ENCODE results near the gene MAN1C1.

Gene MAN1C1

DNA sequence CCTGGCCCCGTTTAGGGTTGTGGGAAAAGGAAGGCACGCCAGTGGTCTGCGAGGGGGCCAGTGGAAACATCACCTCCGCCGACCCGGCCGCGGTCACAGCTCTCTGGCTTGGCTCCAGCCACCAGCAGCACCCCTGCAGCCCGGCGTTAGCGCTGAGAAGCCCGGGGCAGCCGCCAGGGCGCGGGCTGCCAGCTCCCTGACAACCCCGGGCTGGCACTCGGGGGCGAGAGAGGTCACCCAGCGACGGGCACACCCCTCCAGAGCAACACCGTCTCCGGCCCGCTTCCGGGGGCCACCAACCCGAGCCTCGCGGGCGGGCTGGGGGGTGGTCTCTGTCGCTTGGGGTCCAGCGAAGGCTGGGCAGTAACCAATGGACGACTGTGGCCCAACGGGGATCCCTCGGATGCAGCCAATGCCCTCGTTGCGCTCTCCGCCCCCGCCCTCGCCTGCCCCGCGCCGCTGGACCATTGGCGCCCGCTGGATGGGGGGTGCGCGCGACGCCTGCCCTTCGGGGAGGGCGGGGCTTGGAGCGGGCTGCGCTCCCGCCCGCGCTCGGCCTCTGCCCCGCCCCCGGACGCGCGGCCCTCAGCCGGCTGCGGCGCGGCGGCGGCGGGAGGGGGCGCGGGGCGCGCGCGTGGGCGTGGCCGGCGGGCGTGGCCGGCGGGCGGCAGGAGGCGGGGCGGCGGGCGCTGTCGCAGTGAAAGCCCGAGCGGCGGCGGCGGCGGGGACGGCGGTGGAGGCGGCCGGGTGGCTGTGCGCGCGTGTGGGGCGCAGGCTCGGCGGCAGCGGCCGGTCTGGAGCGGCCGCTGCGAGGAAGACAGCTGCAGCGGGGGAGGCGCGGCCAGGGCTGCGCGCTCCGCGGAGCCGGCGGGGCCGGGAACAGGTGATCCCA lies at the start of gene MAN1C1:
Gene MAN1C1, plus strand, starts transcription at position 697 of the 892 bp plus-strand sequence. CDS start 1,007 bp downstream, outside the sequence.
- DNase-seq, result peak; percentile 80

DNA sequence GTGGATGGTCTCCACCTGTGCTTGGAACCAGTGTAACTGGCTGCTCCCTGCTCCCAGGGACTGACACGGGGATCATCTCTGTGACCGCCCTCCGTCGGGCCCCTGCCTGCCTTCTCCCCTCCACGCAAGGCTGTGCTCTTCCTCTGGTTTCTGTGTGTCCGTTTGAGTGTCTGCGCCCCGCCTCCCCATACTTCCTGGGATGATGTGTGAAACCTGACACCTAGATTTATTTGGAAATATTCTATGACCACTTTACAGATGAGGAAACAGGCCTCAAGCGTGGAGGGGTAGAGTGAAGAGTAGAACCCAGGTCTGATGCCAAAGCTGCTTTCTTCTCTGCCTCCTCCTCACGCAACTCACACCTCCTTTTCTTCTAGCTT lies 48.9 kb upstream of the MAN1C1 start:
- no peak for DNase-seq

- DNase-seq, result peak; percentile 73
Observed at GRCh38 chr1:25568090-25568833, 48.3 kb upstream of the MAN1C1 start.

DNA sequence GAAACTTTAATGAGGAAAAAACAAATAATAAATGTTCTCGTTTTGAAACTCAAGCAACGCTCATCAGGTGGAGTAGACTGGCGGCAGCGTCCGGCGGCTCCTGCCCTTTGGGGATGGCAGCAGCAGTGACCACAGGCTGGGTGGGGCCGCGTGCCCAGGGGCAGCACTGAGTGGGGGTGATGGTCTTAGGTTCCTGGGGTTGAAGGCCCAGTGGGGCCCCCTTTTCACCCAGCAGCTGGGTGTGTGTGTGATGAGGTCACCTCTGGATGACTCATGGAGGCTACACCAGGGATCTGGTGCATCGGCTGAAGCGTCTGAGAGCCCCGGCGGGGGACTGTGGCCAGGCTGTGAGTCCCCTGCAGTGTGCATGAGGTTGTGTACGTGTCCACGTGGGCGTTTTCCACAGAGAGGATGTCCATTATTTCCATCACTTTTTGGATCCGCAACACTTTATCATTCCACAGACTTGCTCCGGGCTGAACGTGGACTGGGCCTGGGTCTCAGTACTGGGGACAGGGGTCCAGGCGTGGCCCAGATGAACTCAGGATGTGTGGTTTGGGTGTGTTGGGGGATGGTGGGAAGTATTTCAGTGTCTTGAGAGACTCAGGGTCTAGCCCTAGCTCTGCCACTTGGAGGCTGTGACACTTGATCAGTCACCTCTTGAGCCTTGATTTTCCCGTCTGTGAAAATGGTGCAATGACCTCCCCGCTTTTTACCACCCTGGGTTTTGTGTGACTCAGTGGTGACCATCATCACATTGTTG lies 47.6 kb upstream of the MAN1C1 start:
- no peak for DNase-seq

DNA sequence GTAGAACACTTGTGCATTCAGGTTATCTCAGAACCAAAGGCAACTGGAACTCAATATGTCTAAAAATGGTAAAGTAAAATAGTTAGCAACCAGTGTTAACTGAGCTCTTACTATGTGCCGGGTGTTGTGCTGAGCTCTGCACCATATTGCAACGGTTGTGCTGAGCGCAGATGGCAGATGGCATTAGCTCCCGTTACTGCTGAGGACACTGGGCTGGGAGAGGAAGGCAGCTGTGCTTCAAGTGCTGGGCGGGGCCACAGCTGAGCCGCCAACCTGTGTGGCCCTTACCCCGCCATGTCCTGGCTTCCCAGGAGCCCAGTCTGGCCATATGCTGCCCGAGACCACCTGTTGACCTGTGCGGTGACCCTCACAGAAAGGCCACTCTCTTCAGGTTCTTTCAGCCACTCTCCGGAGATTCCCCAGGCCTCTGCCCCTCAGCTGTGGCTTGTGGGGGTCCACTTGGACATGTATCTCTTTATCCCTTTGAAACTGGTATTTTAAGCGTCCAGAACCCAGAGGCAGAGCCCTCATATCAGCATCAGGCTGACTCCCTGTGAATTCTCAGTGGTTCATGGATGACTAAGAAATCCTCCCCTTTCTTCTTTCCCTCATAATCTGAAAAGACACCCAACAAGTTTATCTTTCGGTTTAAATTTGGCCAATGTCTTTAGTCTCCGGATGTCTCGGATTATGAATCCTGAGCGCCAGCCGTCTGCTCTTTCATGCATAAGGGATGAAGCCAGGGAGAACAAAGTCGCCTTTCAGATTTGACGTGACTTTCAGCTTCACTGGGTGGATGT lies 46.8 kb upstream of the MAN1C1 start:
- no peak for DNase-seq

DNA sequence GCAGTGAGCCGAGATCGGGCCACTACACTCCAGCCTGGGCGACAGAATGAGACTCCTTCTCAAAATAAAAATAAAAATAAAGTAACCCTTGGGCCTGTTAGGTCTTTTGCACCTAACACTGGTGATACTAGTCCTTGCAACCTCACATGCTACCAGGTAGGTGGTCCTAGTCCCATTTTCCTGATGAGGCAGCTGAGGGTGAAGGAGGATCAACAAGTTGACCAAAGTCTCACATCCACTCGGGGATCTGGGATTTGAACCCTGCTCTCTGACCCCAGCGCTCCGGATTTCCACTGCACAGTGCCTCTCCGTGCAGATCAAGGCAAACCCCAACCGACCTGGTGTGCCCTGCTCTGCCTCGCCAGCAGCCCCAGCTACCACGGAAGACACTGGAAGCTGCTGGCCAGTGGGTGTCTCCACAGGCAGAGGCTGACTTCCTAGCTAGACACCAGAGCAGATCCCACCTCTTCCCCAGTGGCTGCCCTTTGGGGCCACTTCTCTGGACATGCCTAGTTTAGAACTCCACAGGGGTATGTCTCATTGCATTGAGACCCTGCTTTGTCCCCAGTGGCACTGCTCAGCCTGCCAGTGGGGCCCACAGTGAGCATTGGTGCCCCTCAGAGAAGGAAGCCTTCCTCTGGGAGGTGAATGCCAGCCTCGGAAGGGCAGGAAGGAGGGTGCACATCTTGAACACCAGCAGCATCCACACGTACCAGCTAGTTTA lies 45.6 kb upstream of the MAN1C1 start:
- DNase-seq, result no peak

GRCh38 chr1:25571522-25571970 lies 45.0 kb upstream of the MAN1C1 start:
- no peak for DNase-seq

DNA sequence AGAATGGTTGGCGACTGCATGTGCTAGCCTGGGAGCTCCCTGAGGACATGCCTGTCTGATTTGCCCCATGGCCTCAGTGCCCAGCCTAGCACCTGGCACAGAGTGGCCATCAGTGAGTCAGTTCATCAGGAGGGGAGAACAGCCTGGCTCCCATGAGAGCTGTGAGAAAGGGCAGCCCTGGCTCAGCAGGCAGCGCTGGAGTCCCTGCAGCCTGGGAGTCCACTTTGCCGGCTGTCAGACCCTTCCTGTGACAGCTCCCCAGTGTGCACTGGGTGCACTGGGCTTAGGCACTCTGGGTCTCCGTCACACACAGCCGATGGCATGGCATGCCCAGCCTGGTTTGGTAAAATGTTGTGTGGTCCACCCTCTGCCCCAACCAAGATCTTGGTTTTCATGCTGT lies 44.5 kb upstream of the MAN1C1 start:
- no peak for DNase-seq

DNA sequence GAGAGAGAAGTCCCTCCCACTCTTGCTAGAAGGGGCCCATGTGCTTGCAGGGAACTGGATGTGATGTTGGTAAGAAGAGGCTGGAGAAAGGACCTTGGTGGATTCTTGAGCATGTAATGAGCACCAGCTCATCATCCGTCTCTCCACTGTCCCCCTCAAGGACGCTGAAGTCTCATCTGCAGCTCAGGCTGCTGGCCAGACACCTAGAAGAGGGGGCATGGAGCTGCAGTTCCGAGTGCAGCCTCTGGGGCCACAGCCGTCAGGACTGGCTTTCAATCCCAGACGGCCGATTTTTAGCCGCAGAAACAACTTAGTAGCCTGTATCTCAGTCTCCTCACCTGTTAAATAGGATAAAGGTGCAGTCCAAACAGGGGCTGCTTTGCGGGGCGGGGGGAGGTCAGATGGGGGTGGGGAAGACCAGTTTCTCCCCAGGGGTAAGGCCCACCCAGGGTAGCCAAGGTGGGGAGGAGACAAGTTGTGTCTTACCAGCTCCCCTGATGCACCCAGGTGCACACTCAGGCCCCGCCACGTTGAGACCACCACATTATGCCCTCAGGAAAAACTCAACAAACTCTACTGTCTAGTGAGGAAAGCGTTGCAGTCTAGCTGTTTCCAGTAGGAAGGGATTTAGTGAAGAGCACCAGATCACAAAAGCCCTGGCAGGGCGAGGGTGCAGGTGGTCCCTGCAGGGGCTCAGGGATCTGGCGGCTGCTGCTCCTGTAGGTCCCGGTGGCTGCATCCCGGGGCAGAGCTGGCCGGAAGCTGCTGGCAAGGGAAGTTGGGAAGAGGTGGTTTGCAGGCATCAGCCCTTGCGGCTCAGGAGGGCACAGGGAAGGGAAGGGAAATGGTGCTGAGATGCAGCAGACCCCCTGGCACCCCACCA lies 43.6 kb upstream of the MAN1C1 start:
- DNase-seq, result peak; percentile 19

DNA sequence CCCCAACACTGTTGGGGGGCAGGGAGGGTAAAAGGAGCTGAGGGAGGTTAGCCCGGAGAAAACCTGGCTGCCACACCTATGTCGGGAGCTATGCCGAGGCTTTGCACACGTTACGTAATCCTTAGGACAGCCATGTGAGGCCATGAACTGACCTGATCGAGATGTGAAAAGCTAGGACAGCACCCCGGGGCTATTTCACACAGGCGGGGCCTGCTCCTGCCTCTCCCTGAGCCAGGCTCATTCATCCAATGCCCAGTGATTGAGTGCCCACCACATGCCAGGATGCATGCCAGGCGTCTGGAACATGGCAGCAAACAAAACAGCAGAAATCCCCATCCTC lies 43.0 kb upstream of the MAN1C1 start:
- no peak for DNase-seq

GRCh38 chr1:25573961-25574360 lies 42.6 kb upstream of the MAN1C1 start:
- DNase-seq, result no peak

DNA sequence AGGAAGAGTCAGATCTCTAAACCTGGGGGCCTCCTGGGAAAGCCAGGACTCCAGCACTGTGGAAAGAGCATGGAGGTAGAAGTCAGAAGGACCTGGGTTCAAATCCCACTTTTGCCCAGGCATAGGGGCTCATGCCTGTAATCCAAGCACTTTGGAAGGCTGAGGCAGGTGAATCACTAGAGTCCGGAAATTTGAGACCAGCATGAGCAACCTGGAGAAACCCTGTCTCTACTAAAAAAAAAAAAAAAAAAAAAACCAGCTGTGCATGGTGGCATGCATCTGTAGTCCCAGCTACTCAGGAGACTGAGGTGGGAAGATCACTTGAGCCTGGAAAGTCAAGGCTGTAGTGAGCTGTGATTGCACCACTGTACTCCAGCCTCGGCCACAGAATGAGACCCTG lies 41.4 kb upstream of the MAN1C1 start:
- DNase-seq, result no peak

DNA sequence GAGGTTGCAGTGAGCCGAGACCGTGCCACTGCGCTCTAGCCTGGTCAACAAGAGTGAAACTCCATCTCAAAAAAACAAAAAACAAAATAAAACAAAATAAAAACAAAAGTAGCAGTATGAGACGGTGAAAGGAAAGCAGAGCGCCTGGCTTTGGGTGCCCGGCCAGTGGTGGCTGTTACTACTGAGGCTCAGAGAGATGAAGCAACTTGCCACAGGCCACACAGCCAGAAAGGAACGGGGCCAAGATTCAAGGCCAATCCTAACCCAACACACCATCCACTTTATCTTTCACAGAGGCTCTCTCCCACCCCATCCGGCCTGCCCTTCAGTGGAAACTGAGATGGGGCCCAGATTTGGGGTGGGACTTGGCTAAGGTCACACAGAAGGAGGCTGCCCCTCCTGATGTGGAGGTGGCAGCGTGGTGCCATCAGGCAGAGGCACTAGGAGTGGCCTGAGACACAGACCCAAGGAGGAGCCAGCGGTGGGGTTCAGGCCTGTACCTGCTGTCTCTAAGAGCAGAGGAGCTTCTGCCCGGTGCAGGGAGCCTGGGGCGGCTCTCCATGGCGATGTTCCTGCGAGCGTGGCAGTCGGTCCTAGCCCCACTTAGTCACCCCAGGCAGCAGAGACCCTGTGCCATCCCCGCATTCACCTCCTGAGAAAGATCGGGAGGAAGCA lies 40.0 kb upstream of the MAN1C1 start:
- no peak for DNase-seq

DNA sequence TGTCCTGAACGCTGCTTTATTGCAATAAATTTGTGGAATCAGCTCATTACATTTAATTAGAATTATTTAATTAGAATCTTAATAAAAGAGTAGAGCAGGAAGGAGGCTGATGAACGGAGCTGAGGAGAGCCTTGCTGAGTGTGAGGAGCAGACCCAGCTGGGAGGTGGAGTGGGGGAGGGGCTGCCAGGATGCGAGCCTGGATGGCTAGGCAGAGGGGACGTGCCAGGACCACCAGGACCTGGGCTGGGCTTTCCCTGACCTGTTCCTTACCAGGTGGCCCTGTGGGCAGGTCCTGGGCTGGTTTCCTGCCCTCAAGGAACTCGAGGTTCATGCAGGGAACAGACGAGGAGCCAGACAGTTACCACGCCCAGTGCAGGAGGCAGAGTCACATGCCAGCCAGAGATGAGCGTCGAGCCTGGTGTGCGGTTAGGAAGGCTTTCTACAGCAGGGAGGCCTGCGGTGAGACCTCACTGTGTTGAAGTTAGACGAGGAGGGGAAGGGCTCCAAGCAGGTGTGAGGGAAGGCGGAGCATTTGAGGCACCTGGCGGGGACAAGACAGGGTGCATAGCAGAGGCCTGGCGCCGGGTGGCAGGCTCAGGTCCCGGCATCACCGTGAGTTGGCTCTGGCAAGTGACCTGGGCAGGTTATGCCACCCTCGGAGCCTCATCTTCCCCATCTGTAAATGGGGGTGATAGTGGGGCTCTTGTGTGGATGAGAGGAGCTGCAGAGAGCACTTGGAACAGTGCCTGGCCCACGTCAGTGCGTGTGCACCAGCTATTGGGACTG lies 39.3 kb upstream of the MAN1C1 start:
- no peak for DNase-seq

DNA sequence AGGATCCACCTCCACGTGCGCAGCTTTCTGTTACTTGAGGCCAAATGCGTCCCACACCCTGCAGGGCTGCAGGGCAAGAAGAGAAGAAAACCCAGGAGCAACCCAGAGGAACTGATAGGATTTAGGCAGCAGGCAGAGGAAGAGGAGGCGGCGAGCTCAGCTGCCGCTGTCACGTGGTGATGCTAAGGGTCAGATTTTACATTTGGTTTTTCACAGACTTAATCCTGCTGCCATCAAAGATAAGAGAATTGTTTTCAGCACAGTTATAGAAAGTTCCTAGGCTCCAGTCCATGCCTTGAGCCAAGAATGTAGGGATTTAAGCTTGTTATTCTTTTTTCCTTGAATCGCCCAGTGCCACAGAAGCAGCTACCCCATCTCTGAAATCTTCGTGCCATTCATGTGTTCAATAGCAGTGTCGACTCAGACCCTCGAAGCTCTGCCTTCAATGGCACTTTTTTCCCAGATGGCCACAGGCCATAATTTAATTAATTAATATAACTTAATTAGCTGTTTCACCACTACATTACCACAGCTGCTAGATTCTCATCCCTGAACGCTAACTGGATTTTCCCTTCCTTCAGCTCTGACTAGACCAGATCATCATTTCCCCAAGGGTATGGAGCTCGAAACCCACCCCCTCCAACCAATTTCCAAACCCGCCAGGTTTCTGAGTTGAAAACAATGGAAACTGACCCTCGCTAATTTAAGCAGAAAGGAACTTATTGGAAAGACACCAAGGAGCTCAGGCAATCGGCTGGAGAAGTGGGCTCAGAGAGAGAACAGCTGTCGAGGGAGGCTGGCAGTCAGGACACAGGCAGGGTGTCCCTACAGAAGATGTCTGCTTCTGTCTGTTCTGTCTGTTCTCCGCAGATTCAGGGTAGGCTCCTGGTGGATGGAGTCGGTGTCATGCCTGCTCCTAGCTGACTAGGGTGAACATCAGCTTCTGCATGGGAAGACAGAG lies 37.0 kb upstream of the MAN1C1 start:
- no peak for DNase-seq

- DNase-seq, result no peak
Observed at GRCh38 chr1:25580927-25581326, 35.7 kb upstream of the MAN1C1 start.

- DNase-seq, result no peak
Observed at GRCh38 chr1:25581764-25582163, 34.8 kb upstream of the MAN1C1 start.

Data from NCI-H1436 (cell line).